ENCODE data around the gene PDIA3. TPM values are rescaled to one million over a fixed set of nuclear protein-coding genes. Genes with fewer than 3 reads are reported as not detected.
"Not testable (repeated sequence)": the region's sequence is repeated elsewhere in the genome, so short reads cannot be mapped to it uniquely, and the experiment has no call there.

PDIA3 gene
- total and polyA plus RNA-seq, 2 of the 13 experiments (the other 11 are each of a cell fraction or from before 2014, with no cell fraction given), result 238 to 433 TPM

GRCh38 chr15:43746245-43746902, at the start of gene PDIA3 (continued):
- TF ChIP-seq, protein P1, sequence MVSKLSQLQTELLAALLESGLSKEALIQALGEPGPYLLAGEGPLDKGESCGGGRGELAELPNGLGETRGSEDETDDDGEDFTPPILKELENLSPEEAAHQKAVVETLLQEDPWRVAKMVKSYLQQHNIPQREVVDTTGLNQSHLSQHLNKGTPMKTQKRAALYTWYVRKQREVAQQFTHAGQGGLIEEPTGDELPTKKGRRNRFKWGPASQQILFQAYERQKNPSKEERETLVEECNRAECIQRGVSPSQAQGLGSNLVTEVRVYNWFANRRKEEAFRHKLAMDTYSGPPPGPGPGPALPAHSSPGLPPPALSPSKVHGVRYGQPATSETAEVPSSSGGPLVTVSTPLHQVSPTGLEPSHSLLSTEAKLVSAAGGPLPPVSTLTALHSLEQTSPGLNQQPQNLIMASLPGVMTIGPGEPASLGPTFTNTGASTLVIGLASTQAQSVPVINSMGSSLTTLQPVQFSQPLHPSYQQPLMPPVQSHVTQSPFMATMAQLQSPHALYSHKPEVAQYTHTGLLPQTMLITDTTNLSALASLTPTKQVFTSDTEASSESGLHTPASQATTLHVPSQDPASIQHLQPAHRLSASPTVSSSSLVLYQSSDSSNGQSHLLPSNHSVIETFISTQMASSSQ (IDR thresholded peaks at IDR 0.05; ENCODE audit: low read depth), result not testable (repeated sequence)
- TF ChIP-seq, protein P1 (CRISPR knock-in tag; IDR thresholded peaks at IDR 0.05; ENCODE audit: borderline replicate concordance), result peak; percentile 74
- TF ChIP-seq TOPORS (CRISPR knock-in tag; IDR thresholded peaks at IDR 0.05) (peak; percentile 71; the same call in 1 of the 2 replicates), HMGXB4 (CRISPR knock-in tag; IDR thresholded peaks at IDR 0.05; ENCODE audit: borderline replicate concordance in 1 of 2, low read depth in 1 of 2) (peak; percentile 65 to 84; a peak in 3 of 4 replicates), KDM2A (CRISPR knock-in tag; IDR thresholded peaks at IDR 0.05; ENCODE audit: borderline replicate concordance, low read depth) (peak; percentile 62; the same call in 1 of the 2 replicates), IRF9 (CRISPR knock-in tag; IDR thresholded peaks at IDR 0.05; ENCODE audit: borderline replicate concordance) (peak; percentile 76; the same call in 1 of the 2 replicates), PRDM10 (CRISPR knock-in tag; IDR thresholded peaks at IDR 0.05; ENCODE audit: low read depth) (peak; percentile 82), HNRNPK (IDR thresholded peaks at IDR 0.05; ENCODE audit: low read depth, low read length, poor library complexity, severe bottlenecking) (peak; percentile 65), HNRNPLL (IDR thresholded peaks at IDR 0.05; ENCODE audit: low read depth, low read length, poor library complexity, severe bottlenecking) (peak; percentile 78), JUN (CRISPR knock-in tag; IDR thresholded peaks at IDR 0.05) (0 out of 2 replicates have a peak, but pooled peaks have one; percentile 19), LCORL (CRISPR knock-in tag; IDR thresholded peaks at IDR 0.05) (peak; percentile 87), ZNF607 (CRISPR knock-in tag; IDR thresholded peaks at IDR 0.05; ENCODE audit: borderline replicate concordance) (peak; percentile 34; the same call in 1 of the 2 replicates), EED (CRISPR knock-in tag; IDR thresholded peaks at IDR 0.05) (peak; percentile 25; the same call in 1 of the 2 replicates), ZFY (CRISPR knock-in tag; IDR thresholded peaks at IDR 0.05) (peak; percentile 90), KAT7 (CRISPR knock-in tag; IDR thresholded peaks at IDR 0.05; ENCODE audit: borderline replicate concordance) (peak; percentile 87; the same call in 1 of the 2 replicates), ZNF788 (CRISPR knock-in tag; IDR thresholded peaks at IDR 0.05; ENCODE audit: borderline replicate concordance) (peak; percentile 13; the same call in 1 of the 2 replicates)
- TF ChIP-seq LCORL (IDR thresholded peaks at IDR 0.05), result not testable (repeated sequence)

All from HepG2 (cell line).